Sigmoid colon (tissue), 4 donors: ENCODE results near the gene MICAL2.

Experiments
- CTCF ChIP-seq, 4 experiments: fragments of 450-650 bp in 3 of 4; fragments of 200-600 bp in 1 of 4; IDR thresholded peaks; one replicate each; pipeline ENCODE4 v1.5.1; 2016 to 2019; ENCODE audit warnings: antibody characterized with exemption in 4 of 4, mild to moderate bottlenecking in 3 of 4, moderate library complexity in 2 of 4
- EP300 ChIP-seq, 4 donors: sonication (generic); formaldehyde crosslinking; IDR thresholded peaks; one replicate each; pipeline ENCODE4 v1.6.1; 2017; ENCODE audit warnings: antibody characterized with exemption in 4 of 4
- POLR2A ChIP-seq, 2 donors: fragments of 450-650 bp; IDR thresholded peaks; one replicate each; pipeline ENCODE4 v1.6.1; 2016; ENCODE audit warnings: antibody characterized with exemption in 2 of 2, mild to moderate bottlenecking in 2 of 2, moderate library complexity in 2 of 2

GRCh38 chr11:12147827-12148226 lies 37.4 kb downstream of the MICAL2 start:
- TF ChIP-seq POLR2A (IDR thresholded peaks at IDR 0.05) = no peak
- TF ChIP-seq CTCF (IDR thresholded peaks at IDR 0.05) = no peak
- no peak for TF ChIP-seq EP300 (IDR thresholded peaks at IDR 0.05)
